ENCODE measurements around the gene KRTAP17-1. TPM values are rescaled to one million over a fixed set of nuclear protein-coding genes. Genes with fewer than 3 reads are reported as not detected.

KRTAP17-1 gene
- total and polyA plus RNA-seq, 12 donors, result not detected

GRCh38 chr17:41322903-41323895 is 7.7 kb upstream of the KRTAP17-1 start:
- 78 to 90% (median 87%) methylated on average over 4 to 11 of the region's 11 CpGs for WGBS, 4 donors
- peaks cover 0 to 7% (median 0%) of the 10 kb centered on the region in 3 donors for H3K9me3 ChIP-seq (replicated peaks in 1 of 3)
- intact Hi-C loops (cut with DNase I), result loop anchor here (5.0 to 10.0 kb wide), 3 partner anchors 332 to 418 kb away; no protein-coding TSS in a partner anchor
- H3K27me3 ChIP-seq, result no peaks in the 10 kb centered on the region
- H3K27ac ChIP-seq, result no peak overlapping the region
- no peak overlapping the region for H3K4me3 ChIP-seq
- H3K4me1 ChIP-seq (replicated peaks in 1 of 2), result no peaks in the 10 kb centered on the region
- no peaks in the 10 kb centered on the region for H3K36me3 ChIP-seq (replicated peaks in 1 of 2)
- no peak for DNase-seq
- TF ChIP-seq CTCF (IDR thresholded peaks at IDR 0.05) (no peak), POLR2A (IDR thresholded peaks at IDR 0.05) (no peak)

- peak; percentile 57 to 75 (median 72) for TF ChIP-seq CTCF (IDR thresholded peaks at IDR 0.05)
- no peak for TF ChIP-seq POLR2A (IDR thresholded peaks at IDR 0.05)
- no peaks in the 10 kb centered on the region for H3K27me3 ChIP-seq
- peaks cover 0 to 7% (median 0%) of the 10 kb centered on the region in 3 donors for H3K9me3 ChIP-seq (replicated peaks in 1 of 3)
- intact Hi-C loops (cut with DNase I), result loop anchor here (5.0 to 10.0 kb wide), 3 partner anchors 333 to 417 kb away; no protein-coding TSS in a partner anchor
- WGBS, 4 donors, result 31 to 34% (median 32%) methylated on average over 5 of the region's 5 CpGs
- H3K4me1 ChIP-seq (replicated peaks in 1 of 2), result no peaks in the 10 kb centered on the region
- peak in 1 of 7 donors; percentile 23 for DNase-seq
- no peak overlapping the region for H3K27ac ChIP-seq
- no peak overlapping the region for H3K4me3 ChIP-seq
- no peaks in the 10 kb centered on the region for H3K36me3 ChIP-seq (replicated peaks in 1 of 2)
Observed at GRCh38 chr17:41322094-41322902, 6.8 kb upstream of the KRTAP17-1 start.

- TF ChIP-seq CTCF (IDR thresholded peaks at IDR 0.05) (no peak), POLR2A (IDR thresholded peaks at IDR 0.05) (no peak)
- H3K4me1 ChIP-seq (replicated peaks in 1 of 2), result no peaks in the 10 kb centered on the region
- no peak overlapping the region for H3K27ac ChIP-seq
- H3K27me3 ChIP-seq, result no peaks in the 10 kb centered on the region
- intact Hi-C loops (cut with DNase I), result no loop called here
- DNase-seq, result no peak
- no peaks in the 10 kb centered on the region for H3K36me3 ChIP-seq (replicated peaks in 1 of 2)
- WGBS, 4 donors, result 34 to 88% (median 59%) methylated on average over 2 of the region's 2 CpGs
- no peak overlapping the region for H3K4me3 ChIP-seq
- peaks cover 0 to 7% (median 0%) of the 10 kb centered on the region in 3 donors for H3K9me3 ChIP-seq (replicated peaks in 1 of 3)
Observed at GRCh38 chr17:41318231-41318630, 2.7 kb upstream of the KRTAP17-1 start.

Measured in adrenal gland (tissue), 12 donors.